Panc1 (cell line): ENCODE results near the gene XRCC4.

Experiments used
- POLR2AphosphoS5 ChIP-seq: IDR thresholded peaks from 2 replicates; pipeline ENCODE4 v1.6.1; 2012; ENCODE audit warnings: mild to moderate bottlenecking, low read depth, low read length, moderate library complexity
- TF ChIP-seq, protein P1 (sequence below): fragments of 450-650 bp; IDR thresholded peaks from 2 replicates; pipeline ENCODE4 v1.5.1; 2017; ENCODE audit warnings: mild to moderate bottlenecking

GRCh38 chr5:83146441-83146840 is 69.1 kb downstream of the XRCC4 start:
- TF ChIP-seq, protein P1, sequence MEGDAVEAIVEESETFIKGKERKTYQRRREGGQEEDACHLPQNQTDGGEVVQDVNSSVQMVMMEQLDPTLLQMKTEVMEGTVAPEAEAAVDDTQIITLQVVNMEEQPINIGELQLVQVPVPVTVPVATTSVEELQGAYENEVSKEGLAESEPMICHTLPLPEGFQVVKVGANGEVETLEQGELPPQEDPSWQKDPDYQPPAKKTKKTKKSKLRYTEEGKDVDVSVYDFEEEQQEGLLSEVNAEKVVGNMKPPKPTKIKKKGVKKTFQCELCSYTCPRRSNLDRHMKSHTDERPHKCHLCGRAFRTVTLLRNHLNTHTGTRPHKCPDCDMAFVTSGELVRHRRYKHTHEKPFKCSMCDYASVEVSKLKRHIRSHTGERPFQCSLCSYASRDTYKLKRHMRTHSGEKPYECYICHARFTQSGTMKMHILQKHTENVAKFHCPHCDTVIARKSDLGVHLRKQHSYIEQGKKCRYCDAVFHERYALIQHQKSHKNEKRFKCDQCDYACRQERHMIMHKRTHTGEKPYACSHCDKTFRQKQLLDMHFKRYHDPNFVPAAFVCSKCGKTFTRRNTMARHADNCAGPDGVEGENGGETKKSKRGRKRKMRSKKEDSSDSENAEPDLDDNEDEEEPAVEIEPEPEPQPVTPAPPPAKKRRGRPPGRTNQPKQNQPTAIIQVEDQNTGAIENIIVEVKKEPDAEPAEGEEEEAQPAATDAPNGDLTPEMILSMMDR: no peak
- TF ChIP-seq POLR2AphosphoS5: no peak
